ENCODE results near the gene SPG7. TPM values are rescaled to one million over a fixed set of nuclear protein-coding genes. Genes with fewer than 3 reads are reported as not detected.

Gene SPG7
- total and polyA plus RNA-seq, 2 of the 4 experiments (the other 2 are of a cell fraction): 94.6 to 96.8 TPM

DNA sequence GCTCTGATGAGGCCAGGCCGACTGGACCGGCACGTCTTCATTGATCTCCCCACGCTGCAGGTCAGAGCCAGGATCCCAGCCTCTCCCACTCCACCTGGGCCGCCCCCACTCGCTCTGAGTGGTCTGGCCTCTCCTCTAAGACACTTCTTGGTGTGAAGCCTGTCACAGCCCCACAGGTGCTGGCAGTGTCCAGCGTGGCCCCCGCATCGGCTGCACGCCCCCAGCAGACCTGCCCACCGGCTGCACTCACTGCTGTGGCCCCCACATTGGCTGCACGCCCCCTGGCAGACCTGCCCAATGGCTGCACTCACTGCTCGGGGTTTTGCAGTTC is 36.5 kb downstream of the SPG7 start:
- Histone ChIP-seq H2AFZ (replicated peaks; ENCODE audit: low read length, poor library complexity) (no peak overlapping the region), H2BK5ac (ENCODE audit: low read depth, low read length, poor library complexity, severe bottlenecking) (no peak overlapping the region), H3K14ac (replicated peaks; ENCODE audit: low read depth, low read length) (no peak overlapping the region), H2BK120ac (ENCODE audit: low read depth, low read length) (no peak overlapping the region), H2AK9ac (replicated peaks; ENCODE audit: low read depth, low read length, poor library complexity) (no peak overlapping the region), H3K36me3 (ENCODE audit: control insufficient read depth, insufficient read depth, low read length) (peaks cover 59% of the 10 kb centered on the region), H3K4me2 (ENCODE audit: low read depth, low read length) (no peak overlapping the region), H3K4me3 (ENCODE audit: insufficient read depth, low read depth, low read length) (no peak overlapping the region), H3K23ac (ENCODE audit: low read depth, low read length) (no peak overlapping the region), H2BK15ac (ENCODE audit: low read depth, low read length) (no peak overlapping the region), H2AK5ac (ENCODE audit: low read depth, low read length) (no peak overlapping the region), H4K91ac (ENCODE audit: insufficient read depth, low read depth, low read length) (no peak overlapping the region), H2BK20ac (ENCODE audit: low read depth, low read length) (no peak overlapping the region), H3K56ac (ENCODE audit: extremely low read depth, insufficient read depth, low read length) (no peak overlapping the region), H3K9me1 (ENCODE audit: insufficient read depth, low read length) (no peaks in the 10 kb centered on the region), H3K27ac (ENCODE audit: insufficient read depth, low read length) (no peak overlapping the region), H3K18ac (ENCODE audit: low read depth, low read length) (no peak overlapping the region), H4K5ac (ENCODE audit: low read depth, low read length) (no peak overlapping the region), H3K4me1 (ENCODE audit: control insufficient read depth, insufficient read depth, low read length) (no peaks in the 10 kb centered on the region), H3K9me3 (ENCODE audit: control insufficient read depth, insufficient read depth, low read length) (no peaks in the 10 kb centered on the region), H3K9ac (ENCODE audit: low read depth, low read length) (no peak overlapping the region), H3K79me1 (ENCODE audit: low read depth in 1 of 2, low read length in 2 of 2) (peaks cover 10 to 47% of the 10 kb centered on the region in 2 experiments; a peak in 3 of 4 replicates), H4K8ac (ENCODE audit: low read depth in 2 of 2, low read length in 2 of 2) (no peak overlapping the region), H3K27me3 (ENCODE audit: control insufficient read depth, insufficient read depth, low read length) (no peaks in the 10 kb centered on the region), H3K4ac (ENCODE audit: low read depth, low read length) (no peak overlapping the region), H4K20me1 (ENCODE audit: insufficient read depth, low read length) (peaks cover 5% of the 10 kb centered on the region; the same call in 1 of the 2 replicates)
- in situ Hi-C loops (cut with MboI; ENCODE audit: low sequenced_read_pairs) (no loop called here), intact Hi-C loops (cut with micrococcal nuclease) (no loop called here), dilution Hi-C loops (cut with HindIII; ENCODE audit: low sequenced_read_pairs, unreplicated experiment) (no loop called here)
- ATAC-seq (ENCODE audit: low read depth) (no peak), DNase-seq (no peak)
- no TSS peak for BruUV-seq (replicated peaks)
- ChIA-PET CTCF (no interaction called here), POLR2A (ENCODE audit: unreplicated experiment) (no interaction called here)
- whole genome bisulfite sequencing, 2 experiments (ENCODE audit: extremely low coverage in 2 of 2, insufficient read length in 1 of 2): 100% methylated on average over 4 of the region's 13 CpGs; no CpG with 5 or more reads in 1 of the 2 experiments
- TF ChIP-seq MAZ (IDR thresholded peaks at IDR 0.05; ENCODE audit: borderline replicate concordance, low read depth, low read length) (no peak), FOS (IDR thresholded peaks at IDR 0.05; ENCODE audit: low read depth, low read length) (no peak), BHLHE40 (IDR thresholded peaks at IDR 0.05; ENCODE audit: low read depth, low read length) (no peak), CHD1 (IDR thresholded peaks at IDR 0.05; ENCODE audit: low read depth, low read length) (no peak), RAD21 (IDR thresholded peaks at IDR 0.05; ENCODE audit: low read length) (no peak), POLR2A (IDR thresholded peaks at IDR 0.05; ENCODE audit: low read depth, low read length) (no peak), CEBPB (IDR thresholded peaks at IDR 0.05; ENCODE audit: low read depth, low read length) (no peak), RFX5 (IDR thresholded peaks at IDR 0.05; ENCODE audit: low read depth, low read length) (no peak), NFE2L2 (IDR thresholded peaks at IDR 0.05; ENCODE audit: low read depth, low read length) (no peak), MXI1 (IDR thresholded peaks at IDR 0.05; ENCODE audit: borderline replicate concordance, low read depth, low read length) (no peak), MAFK (IDR thresholded peaks at IDR 0.05; ENCODE audit: low read depth, low read length) (no peak), SMC3 (IDR thresholded peaks at IDR 0.05; ENCODE audit: low read depth, low read length) (no peak), RCOR1 (IDR thresholded peaks at IDR 0.05; ENCODE audit: insufficient replicate concordance, low read length) (no peak)
- TF ChIP-seq, protein P1, sequence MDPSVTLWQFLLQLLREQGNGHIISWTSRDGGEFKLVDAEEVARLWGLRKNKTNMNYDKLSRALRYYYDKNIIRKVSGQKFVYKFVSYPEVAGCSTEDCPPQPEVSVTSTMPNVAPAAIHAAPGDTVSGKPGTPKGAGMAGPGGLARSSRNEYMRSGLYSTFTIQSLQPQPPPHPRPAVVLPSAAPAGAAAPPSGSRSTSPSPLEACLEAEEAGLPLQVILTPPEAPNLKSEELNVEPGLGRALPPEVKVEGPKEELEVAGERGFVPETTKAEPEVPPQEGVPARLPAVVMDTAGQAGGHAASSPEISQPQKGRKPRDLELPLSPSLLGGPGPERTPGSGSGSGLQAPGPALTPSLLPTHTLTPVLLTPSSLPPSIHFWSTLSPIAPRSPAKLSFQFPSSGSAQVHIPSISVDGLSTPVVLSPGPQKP (IDR thresholded peaks at IDR 0.05; ENCODE audit: borderline replicate concordance, low read depth, low read length): no peak
- TF ChIP-seq, protein P2, sequence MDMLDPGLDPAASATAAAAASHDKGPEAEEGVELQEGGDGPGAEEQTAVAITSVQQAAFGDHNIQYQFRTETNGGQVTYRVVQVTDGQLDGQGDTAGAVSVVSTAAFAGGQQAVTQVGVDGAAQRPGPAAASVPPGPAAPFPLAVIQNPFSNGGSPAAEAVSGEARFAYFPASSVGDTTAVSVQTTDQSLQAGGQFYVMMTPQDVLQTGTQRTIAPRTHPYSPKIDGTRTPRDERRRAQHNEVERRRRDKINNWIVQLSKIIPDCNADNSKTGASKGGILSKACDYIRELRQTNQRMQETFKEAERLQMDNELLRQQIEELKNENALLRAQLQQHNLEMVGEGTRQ (IDR thresholded peaks at IDR 0.05; ENCODE audit: low read depth, low read length): no peak
- TF ChIP-seq, protein P3, sequence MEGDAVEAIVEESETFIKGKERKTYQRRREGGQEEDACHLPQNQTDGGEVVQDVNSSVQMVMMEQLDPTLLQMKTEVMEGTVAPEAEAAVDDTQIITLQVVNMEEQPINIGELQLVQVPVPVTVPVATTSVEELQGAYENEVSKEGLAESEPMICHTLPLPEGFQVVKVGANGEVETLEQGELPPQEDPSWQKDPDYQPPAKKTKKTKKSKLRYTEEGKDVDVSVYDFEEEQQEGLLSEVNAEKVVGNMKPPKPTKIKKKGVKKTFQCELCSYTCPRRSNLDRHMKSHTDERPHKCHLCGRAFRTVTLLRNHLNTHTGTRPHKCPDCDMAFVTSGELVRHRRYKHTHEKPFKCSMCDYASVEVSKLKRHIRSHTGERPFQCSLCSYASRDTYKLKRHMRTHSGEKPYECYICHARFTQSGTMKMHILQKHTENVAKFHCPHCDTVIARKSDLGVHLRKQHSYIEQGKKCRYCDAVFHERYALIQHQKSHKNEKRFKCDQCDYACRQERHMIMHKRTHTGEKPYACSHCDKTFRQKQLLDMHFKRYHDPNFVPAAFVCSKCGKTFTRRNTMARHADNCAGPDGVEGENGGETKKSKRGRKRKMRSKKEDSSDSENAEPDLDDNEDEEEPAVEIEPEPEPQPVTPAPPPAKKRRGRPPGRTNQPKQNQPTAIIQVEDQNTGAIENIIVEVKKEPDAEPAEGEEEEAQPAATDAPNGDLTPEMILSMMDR (conservative IDR thresholded peaks at IDR 0.05; ENCODE audit: low read depth, low read length): no peak

Data from IMR-90 (cell line).